Effector CD4-positive, alpha-beta T cell (primary cell): ENCODE results near the gene C7orf33.

Experiments used
- DNase-seq: peaks from one replicate; pipeline ENCODE4 v3.0.0-alpha.2; 2020

The C7orf33 gene

DNA sequence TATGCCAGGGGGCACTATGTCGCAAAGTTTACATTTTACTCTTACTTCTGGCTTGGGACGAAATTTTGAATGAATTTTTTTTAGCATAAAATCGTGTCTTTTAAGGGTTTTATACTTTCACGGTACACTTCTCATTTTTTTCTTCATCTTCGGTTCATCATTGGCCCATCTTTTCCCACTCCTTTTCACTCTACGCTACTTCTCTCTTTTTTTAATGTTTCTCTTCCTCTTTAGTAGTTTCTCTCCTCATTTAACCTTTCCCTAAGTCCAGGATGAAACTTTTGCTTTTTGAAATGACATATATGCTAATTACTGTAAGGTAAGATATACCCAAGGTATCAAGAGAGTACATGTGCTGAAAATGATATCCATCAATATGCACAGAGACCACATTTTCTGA lies 39.5 kb downstream of the C7orf33 start:
- no peak for DNase-seq

GRCh38 chr7:148633761-148634160 lies 43.2 kb downstream of the C7orf33 start:
- no peak for DNase-seq

- no peak for DNase-seq
Measured at GRCh38 chr7:148637094-148637493, 46.5 kb downstream of the C7orf33 start.

DNA sequence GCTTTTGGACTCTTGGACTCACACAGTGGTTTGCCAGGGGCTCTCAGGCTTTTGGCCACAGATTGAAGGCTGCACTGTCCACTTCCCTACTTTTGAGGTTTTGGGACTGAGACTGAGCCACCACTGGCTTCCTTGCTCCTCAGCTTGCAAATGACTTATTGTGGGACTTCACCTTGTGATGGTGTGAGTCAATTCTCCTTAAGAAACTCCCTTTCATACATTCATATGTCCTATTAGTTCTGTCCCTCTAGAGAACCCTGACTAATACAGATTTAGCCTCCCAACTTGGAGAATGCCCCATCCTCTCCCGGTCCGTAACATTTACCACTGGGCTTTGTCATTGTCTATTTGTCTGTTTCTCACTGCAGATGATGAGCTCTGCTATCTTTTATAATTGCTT lies 55.3 kb downstream of the C7orf33 start:
- no peak for DNase-seq

- no peak for DNase-seq
Measured at GRCh38 chr7:148650232-148650858, 59.8 kb downstream of the C7orf33 start.

DNA sequence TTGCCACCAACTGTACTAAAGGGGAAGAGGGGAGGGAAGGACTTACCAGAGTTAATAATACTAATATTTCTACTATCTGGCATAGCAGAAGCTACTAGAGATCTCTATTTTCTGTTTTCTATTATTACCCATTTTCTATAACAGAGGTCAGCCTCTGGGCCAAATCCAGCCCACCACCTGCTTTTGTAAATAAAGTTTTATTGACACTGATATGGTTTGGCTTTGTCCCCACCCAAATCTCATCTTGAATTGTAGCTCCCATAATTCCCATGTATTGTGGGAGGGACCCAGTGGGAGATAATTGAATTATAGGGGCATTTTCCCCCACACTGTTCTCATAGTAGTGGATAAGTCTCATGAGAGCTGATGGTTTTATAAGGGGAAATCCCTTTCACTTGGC lies 62.2 kb downstream of the C7orf33 start:
- no peak for DNase-seq

DNA sequence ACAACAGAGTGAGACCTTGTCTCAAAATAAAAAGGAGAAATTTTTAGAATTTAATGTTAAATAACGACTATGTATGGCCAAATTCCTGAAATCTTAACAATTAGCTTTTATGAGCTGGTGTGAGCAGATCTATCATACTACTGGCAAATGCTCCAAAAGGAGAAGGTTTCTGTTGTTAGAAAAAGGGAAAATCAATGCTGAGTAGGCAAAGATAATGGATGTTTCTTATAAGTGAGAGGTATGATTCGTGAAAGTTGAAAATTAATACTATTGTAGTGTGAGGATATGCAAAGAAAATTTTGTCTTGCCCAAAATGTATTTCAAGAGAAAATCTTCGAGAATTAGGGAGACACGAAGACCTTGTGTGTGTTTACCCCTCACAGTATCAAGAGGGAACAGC lies 67.4 kb downstream of the C7orf33 start:
- no peak for DNase-seq

GRCh38 chr7:148661471-148661870 lies 70.9 kb downstream of the C7orf33 start:
- no peak for DNase-seq

DNA sequence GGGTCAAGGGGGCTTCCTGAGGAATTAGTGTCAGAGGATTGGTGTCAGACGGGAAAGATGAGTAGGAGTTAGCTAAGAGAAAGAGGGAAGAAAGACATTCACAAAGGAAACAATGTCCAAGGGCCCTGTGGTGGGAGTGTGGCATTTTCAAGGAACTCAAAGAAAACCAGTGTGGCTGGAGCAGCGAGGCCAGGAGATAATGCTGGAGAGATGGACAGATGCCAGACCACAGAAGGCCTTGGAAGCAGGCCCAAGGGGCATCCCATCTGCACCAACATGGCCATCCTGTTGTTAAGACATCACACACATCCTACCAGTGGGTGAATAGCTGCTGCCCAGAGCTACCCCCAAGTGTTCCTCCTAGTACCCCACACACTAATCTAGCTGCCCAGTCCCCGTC lies 72.1 kb downstream of the C7orf33 start:
- no peak for DNase-seq

DNA sequence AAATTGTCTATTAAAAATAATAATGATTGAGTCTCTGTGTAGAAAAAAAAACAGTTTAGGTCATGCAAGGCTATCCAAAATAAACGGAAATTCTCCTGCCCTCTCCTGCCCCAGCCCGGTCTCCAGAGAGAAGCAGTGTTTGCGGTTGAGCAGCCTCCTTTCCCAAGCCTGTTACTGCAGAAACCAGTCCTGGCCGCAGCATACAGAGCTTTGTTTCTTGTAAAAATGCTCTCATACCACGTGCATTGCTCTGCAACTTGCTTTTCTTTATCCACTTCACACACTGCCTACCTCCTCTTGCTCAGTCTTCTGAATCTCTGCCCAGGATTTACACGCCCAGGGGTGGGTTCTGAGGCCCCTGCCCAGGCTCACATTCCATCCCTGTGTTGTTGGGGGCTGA lies 73.8 kb downstream of the C7orf33 start:
- DNase-seq: no peak

DNA sequence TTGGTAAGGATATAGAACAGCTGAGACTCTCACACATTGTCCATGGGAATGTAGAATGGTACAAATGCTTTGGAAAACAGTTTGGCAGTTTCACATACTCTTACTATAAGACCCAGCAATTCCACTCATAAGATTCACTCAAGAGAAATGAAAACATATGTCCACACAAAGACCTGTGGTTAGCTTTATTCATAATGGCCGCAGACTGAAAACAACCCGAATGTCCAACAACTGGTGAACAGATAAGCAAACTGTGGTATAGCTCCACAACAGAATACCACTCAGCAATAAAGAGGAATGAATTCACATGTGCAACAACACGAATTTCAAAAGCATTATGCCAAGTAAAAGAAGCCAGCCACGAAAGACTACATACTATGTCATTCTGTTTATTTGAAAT lies 74.7 kb downstream of the C7orf33 start:
- no peak for DNase-seq
